GM23338 (cell line): ENCODE data around the gene OTOG. TPM values are rescaled to one million over a fixed set of nuclear protein-coding genes. Genes with fewer than 3 reads are reported as not detected.

Source experiments
- ATAC-seq: fragments of 200-7000 bp; cut with Tn5 transposase; 3 replicates; pipeline ENCODE4 v1.9.1; 2020
- DNase-seq: peaks from one replicate; pipeline ENCODE4 v3.0.0-alpha.2; 2015; ENCODE audit warnings: low spot score
- H2AFZ ChIP-seq: fragments of 200-600 bp; sonication (generic); 2 replicates; pipeline ENCODE4 v1.8.0; 2016; ENCODE audit warnings: antibody characterized with exemption, mild to moderate bottlenecking, moderate library complexity
- H3F3A ChIP-seq: fragments of 200-600 bp; sonication (generic); replicated peaks from 2 replicates; pipeline ENCODE4 v1.8.0; 2017; ENCODE audit warnings: antibody characterized with exemption, mixed run types, low read depth
- H3K27ac ChIP-seq: fragments of 200-600 bp; sonication (generic); 2 replicates; pipeline ENCODE4 v1.6.1; 2016; ENCODE audit warnings: low read depth
- H3K27me3 ChIP-seq: fragments of 200-600 bp; sonication (generic); 2 replicates; pipeline ENCODE4 v1.8.0; 2016; ENCODE audit warnings: mild to moderate bottlenecking, mixed run types, moderate library complexity; ENCODE audit not compliant: insufficient read depth
- H3K36me3 ChIP-seq: fragments of 200-600 bp; sonication (generic); 2 replicates; pipeline ENCODE4 v1.8.0; 2016; ENCODE audit warnings: mild to moderate bottlenecking; ENCODE audit not compliant: insufficient read depth
- H3K4me1 ChIP-seq: fragments of 200-600 bp; sonication (generic); 2 replicates; pipeline ENCODE4 v1.8.0; 2016; ENCODE audit warnings: mild to moderate bottlenecking, moderate library complexity; ENCODE audit not compliant: insufficient read depth
- H3K4me2 ChIP-seq: fragments of 200-600 bp; sonication (generic); 2 replicates; pipeline ENCODE4 v1.7.1; 2017; ENCODE audit warnings: mixed run types
- H3K4me3 ChIP-seq: fragments of 200-600 bp; sonication (generic); 2 replicates; pipeline ENCODE4 v1.6.1; 2016; ENCODE audit warnings: mixed run types
- H3K79me2 ChIP-seq: fragments of 200-600 bp; sonication (generic); replicated peaks from 2 replicates; pipeline ENCODE4 v1.8.0; 2017; ENCODE audit warnings: mild to moderate bottlenecking; ENCODE audit not compliant: insufficient read depth
- H3K9me2 ChIP-seq: fragments of 200-600 bp; sonication (generic); 2 replicates; pipeline ENCODE4 v1.8.0; 2017; ENCODE audit not compliant: insufficient read depth
- H4K20me1 ChIP-seq: fragments of 200-600 bp; sonication (generic); replicated peaks from 2 replicates; pipeline ENCODE4 v1.8.0; 2017; ENCODE audit warnings: mild to moderate bottlenecking; ENCODE audit not compliant: insufficient read depth
- H3K27ac Mint-ChIP-seq: 2 replicates; pipeline ENCODE4 v1.8.0; 2020; ENCODE audit warnings: inconsistent platforms, mild to moderate bottlenecking, moderate library complexity, mixed read lengths
- H3K27me3 Mint-ChIP-seq: 3 replicates; pipeline ENCODE4 v1.8.0; 2022; ENCODE audit warnings: low read depth, mild to moderate bottlenecking, moderate library complexity, mixed read lengths, inconsistent platforms; ENCODE audit not compliant: insufficient read depth, poor library complexity
- H3K36me3 Mint-ChIP-seq: 3 replicates; pipeline ENCODE4 v1.8.0; 2021; ENCODE audit warnings: low read depth, mild to moderate bottlenecking, inconsistent platforms, moderate library complexity, mixed read lengths
- H3K4me1 Mint-ChIP-seq: 3 replicates; pipeline ENCODE4 v1.8.0; 2020; ENCODE audit warnings: mild to moderate bottlenecking, inconsistent platforms, mixed read lengths
- H3K4me3 Mint-ChIP-seq: 3 replicates; pipeline ENCODE4 v1.8.0; 2021; ENCODE audit warnings: moderate library complexity, mild to moderate bottlenecking, inconsistent platforms, mixed read lengths
- H3K9me3 Mint-ChIP-seq: 3 replicates; pipeline ENCODE4 v1.8.0; 2020; ENCODE audit warnings: moderate library complexity, mild to moderate bottlenecking, inconsistent platforms, mixed read lengths
- CREB1 ChIP-seq: fragments of 250-450 bp; sonication (Bioruptor Pico); IDR thresholded peaks from 2 replicates; pipeline ENCODE4 v1.5.0; 2020; ENCODE audit warnings: low read depth, mild to moderate bottlenecking, moderate library complexity
- CTCF ChIP-seq, 2 experiments: fragments of 200-600 bp in 1 of 2; sonication (generic) in 1 of 2; conservative IDR thresholded peaks; 2 replicates each; pipeline versions ENCODE4 v1.5.1 to v1.6.1; 2016 to 2017; ENCODE audit warnings: antibody characterized with exemption in 2 of 2, low read depth in 2 of 2, mild to moderate bottlenecking in 2 of 2, moderate library complexity in 1 of 2
- ETS1 ChIP-seq: IDR thresholded peaks from 2 replicates; pipeline ENCODE4 v1.6.1; 2016; ENCODE audit warnings: antibody characterized with exemption
- EZH2 ChIP-seq: fragments of 200-600 bp; sonication (generic); IDR thresholded peaks from one replicate; pipeline ENCODE4 v1.8.0; 2017; ENCODE audit warnings: antibody characterized with exemption, mild to moderate bottlenecking, low read depth; ENCODE audit not compliant: unreplicated experiment
- EZH2phosphoT487 ChIP-seq: fragments of 200-600 bp; sonication (generic); IDR thresholded peaks from one replicate; pipeline ENCODE4 v1.8.1; 2018; ENCODE audit warnings: antibody characterized with exemption; ENCODE audit not compliant: unreplicated experiment
- JUNB ChIP-seq: IDR thresholded peaks from one replicate; pipeline ENCODE4 v1.6.1; 2016; ENCODE audit warnings: antibody characterized with exemption; ENCODE audit not compliant: unreplicated experiment
- NANOG ChIP-seq: IDR thresholded peaks from 2 replicates; pipeline ENCODE4 v1.6.1; 2016; ENCODE audit warnings: antibody characterized with exemption, borderline replicate concordance
- POLR2AphosphoS5 ChIP-seq: IDR thresholded peaks from 2 replicates; pipeline ENCODE4 v1.6.1; 2016; ENCODE audit warnings: antibody characterized with exemption, low read depth
- STAT1 ChIP-seq: IDR thresholded peaks from one replicate; pipeline ENCODE4 v1.6.1; 2016; ENCODE audit warnings: antibody characterized with exemption; ENCODE audit not compliant: unreplicated experiment
- ZNF114 ChIP-seq: fragments of 250-450 bp; sonication (Bioruptor Pico); IDR thresholded peaks from 2 replicates; pipeline ENCODE4 v1.5.0; 2020; ENCODE audit warnings: mild to moderate bottlenecking, moderate library complexity
- ZNF331 ChIP-seq: fragments of 250-450 bp; sonication (Bioruptor Pico); IDR thresholded peaks from 2 replicates; pipeline ENCODE4 v1.5.0; 2020; ENCODE audit warnings: low read depth, mild to moderate bottlenecking, moderate library complexity
- ZNF462 ChIP-seq: fragments of 250-450 bp; sonication (Bioruptor Pico); IDR thresholded peaks from 2 replicates; pipeline ENCODE4 v1.5.0; 2020; ENCODE audit warnings: mild to moderate bottlenecking, moderate library complexity
- polyA plus RNA-seq: library from polyadenylated mRNA; unstranded; fragments of >200 nt; fragmentation: Nextera tagmentation; extraction: Ambion mirVana; gene quantifications from 2 replicates; pipeline ENCODE4 v1.2.1, GENCODE V29; 2016
- total RNA-seq: library from RNA; depleted of rRNA; stranded (reverse); fragments of >200 nt; shearing (Covaris generic); gene quantifications from 2 replicates; pipeline ENCODE4 v1.2.3, GENCODE V29; 2014

The OTOG gene
- total and polyA plus RNA-seq, 2 experiments from 2014 or later: 0.40 to 0.52 TPM

GRCh38 chr11:17648528-17648927, 101.5 kb downstream of the OTOG start (continued):
- no peak for TF ChIP-seq ZNF114 (CRISPR knock-in tag)
- no peak for TF ChIP-seq POLR2AphosphoS5
- no peak for TF ChIP-seq STAT1
- TF ChIP-seq EZH2phosphoT487: no peak
- TF ChIP-seq NANOG: no peak
- no peak for TF ChIP-seq JUNB
- no peak for TF ChIP-seq ZNF331 (CRISPR knock-in tag)
- no peak for TF ChIP-seq ETS1
- no peak for TF ChIP-seq CTCF (conservative IDR thresholded peaks at IDR 0.05; ENCODE audit: low read depth in 2 of 2)

GRCh38 chr11:17649261-17649660, 102.2 kb downstream of the OTOG start:
- Histone ChIP-seq H4K20me1 (no peaks in the 10 kb centered on the region; the same call in 1 of the 2 replicates), H2AFZ (no peak overlapping the region), H3K4me3 (no peak overlapping the region), H3K27me3 (no peaks in the 10 kb centered on the region), H3K36me3 (no peaks in the 10 kb centered on the region), H3K4me1 (0 out of 2 replicates have a peak, but pooled peaks cover 2% of the 10 kb centered on the region), H3K4me2 (no peak overlapping the region), H3K79me2 (no peaks in the 10 kb centered on the region), H3K9me2 (no peaks in the 10 kb centered on the region), H3K27ac (no peak overlapping the region), H3F3A (no peaks in the 10 kb centered on the region)
- H3K4me3 Mint-ChIP-seq: no peak overlapping the region
- H3K4me1 Mint-ChIP-seq: peaks cover 26% of the 10 kb centered on the region; the same call in 2 of the 3 replicates
- no peak overlapping the region for H3K27ac Mint-ChIP-seq
- ATAC-seq (no peak), DNase-seq (no peak)
- no peaks in the 10 kb centered on the region for H3K36me3 Mint-ChIP-seq
- H3K27me3 Mint-ChIP-seq: peaks cover 17% of the 10 kb centered on the region
- H3K9me3 Mint-ChIP-seq: peaks cover 3% of the 10 kb centered on the region; the same call in 1 of the 3 replicates
- TF ChIP-seq ZNF462 (CRISPR knock-in tag): no peak
- TF ChIP-seq EZH2: no peak
- no peak for TF ChIP-seq ETS1
- no peak for TF ChIP-seq POLR2AphosphoS5
- TF ChIP-seq CREB1 (CRISPR knock-in tag): no peak
